ENCODE results near the gene FLT1. TPM values are rescaled to one million over a fixed set of nuclear protein-coding genes. Genes with fewer than 3 reads are reported as not detected.

FLT1 gene
- total RNA-seq, 2 donors from 2014 or later: 3.2 to 10.3 TPM

DNA sequence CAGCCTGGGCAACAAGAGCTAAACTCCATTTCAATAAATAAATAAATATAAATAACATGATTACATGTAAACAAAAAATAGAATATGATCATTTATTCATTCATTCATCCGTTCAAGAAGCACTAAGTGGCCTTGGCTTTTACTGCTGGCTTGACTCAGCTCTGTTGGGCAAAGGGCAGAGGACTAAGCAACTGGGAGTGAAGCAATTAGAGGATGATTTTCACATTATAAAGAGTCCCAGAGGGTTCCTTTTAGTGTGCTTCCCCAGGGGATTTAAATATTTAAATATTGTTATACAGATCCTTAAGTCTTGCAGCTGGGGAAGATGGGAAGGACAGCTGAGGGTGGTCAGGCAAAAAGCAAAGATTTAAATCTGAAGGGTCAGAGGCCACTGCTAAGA, 34.9 kb upstream of the FLT1 start:
- Mint-ChIP-seq H3K27ac (no peak overlapping the region), H3K27me3 (ENCODE audit: insufficient read depth) (peaks cover 30% of the 10 kb centered on the region), H3K36me3 (ENCODE audit: low read depth) (no peaks in the 10 kb centered on the region), H3K4me3 (no peak overlapping the region), H3K9me3 (peaks cover 2% of the 10 kb centered on the region), H3K4me1 (peaks cover 19% of the 10 kb centered on the region)
- no peak overlapping the region for H3K9ac ChIP-seq (ENCODE audit: extremely low read depth, low read length, poor library complexity, severe bottlenecking)
- H3K36me3 ChIP-seq (ENCODE audit: control insufficient read depth, insufficient read depth, low read length): no peaks in the 10 kb centered on the region
- TF ChIP-seq, protein P1, sequence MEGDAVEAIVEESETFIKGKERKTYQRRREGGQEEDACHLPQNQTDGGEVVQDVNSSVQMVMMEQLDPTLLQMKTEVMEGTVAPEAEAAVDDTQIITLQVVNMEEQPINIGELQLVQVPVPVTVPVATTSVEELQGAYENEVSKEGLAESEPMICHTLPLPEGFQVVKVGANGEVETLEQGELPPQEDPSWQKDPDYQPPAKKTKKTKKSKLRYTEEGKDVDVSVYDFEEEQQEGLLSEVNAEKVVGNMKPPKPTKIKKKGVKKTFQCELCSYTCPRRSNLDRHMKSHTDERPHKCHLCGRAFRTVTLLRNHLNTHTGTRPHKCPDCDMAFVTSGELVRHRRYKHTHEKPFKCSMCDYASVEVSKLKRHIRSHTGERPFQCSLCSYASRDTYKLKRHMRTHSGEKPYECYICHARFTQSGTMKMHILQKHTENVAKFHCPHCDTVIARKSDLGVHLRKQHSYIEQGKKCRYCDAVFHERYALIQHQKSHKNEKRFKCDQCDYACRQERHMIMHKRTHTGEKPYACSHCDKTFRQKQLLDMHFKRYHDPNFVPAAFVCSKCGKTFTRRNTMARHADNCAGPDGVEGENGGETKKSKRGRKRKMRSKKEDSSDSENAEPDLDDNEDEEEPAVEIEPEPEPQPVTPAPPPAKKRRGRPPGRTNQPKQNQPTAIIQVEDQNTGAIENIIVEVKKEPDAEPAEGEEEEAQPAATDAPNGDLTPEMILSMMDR (conservative IDR thresholded peaks at IDR 0.05): no peak
- no peak overlapping the region for H3K4me3 ChIP-seq (ENCODE audit: low read length)
- DNase-seq: no peak
- 38 to 50% methylated on average over 1 of the region's 1 CpG for WGBS, 2 experiments (ENCODE audit: insufficient coverage in 1 of 2, insufficient read length in 1 of 2)
- H3K27ac ChIP-seq (ENCODE audit: low read depth, low read length): no peak overlapping the region
- H3K27me3 ChIP-seq (ENCODE audit: control insufficient read depth, insufficient read depth, low read length, poor library complexity, severe bottlenecking): peaks cover 22% of the 10 kb centered on the region
- no peaks in the 10 kb centered on the region for H3K9me3 ChIP-seq (ENCODE audit: control insufficient read depth, low read length)
- no peaks in the 10 kb centered on the region for H3K4me1 ChIP-seq (ENCODE audit: control insufficient read depth, insufficient read depth, low read length)

DNA sequence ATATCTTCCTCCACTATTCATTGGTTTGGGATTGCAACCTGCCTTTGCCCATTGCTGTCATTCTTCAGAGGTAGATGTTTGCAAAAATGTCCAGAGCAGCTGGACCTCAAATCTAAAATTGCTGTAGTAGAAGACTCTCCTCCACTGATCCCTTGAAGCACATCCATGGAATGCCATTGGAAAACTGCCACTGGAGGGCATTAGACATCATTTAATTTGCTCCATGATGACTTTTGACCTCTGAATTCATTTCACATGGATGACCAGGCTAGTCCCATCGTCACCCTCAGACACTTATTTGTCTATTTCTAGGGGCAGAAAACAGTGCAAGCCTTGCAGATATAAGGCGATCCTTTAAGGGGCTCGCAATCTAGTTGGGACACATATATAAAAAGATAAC, 33.9 kb upstream of the FLT1 start:
- Mint-ChIP-seq H3K4me3 (no peak overlapping the region), H3K27ac (no peak overlapping the region), H3K27me3 (ENCODE audit: insufficient read depth) (peaks cover 21% of the 10 kb centered on the region), H3K36me3 (ENCODE audit: low read depth) (no peaks in the 10 kb centered on the region), H3K4me1 (peaks cover 19% of the 10 kb centered on the region), H3K9me3 (no peaks in the 10 kb centered on the region)
- 75 to 87% methylated on average over 1 to 3 of the region's 3 CpGs for WGBS, 2 experiments (ENCODE audit: insufficient coverage in 1 of 2, insufficient read length in 1 of 2)
- H3K4me1 ChIP-seq (ENCODE audit: control insufficient read depth, insufficient read depth, low read length): no peaks in the 10 kb centered on the region
- no peak overlapping the region for H3K27ac ChIP-seq (ENCODE audit: low read depth, low read length)
- no peak for DNase-seq
- H3K9ac ChIP-seq (ENCODE audit: extremely low read depth, low read length, poor library complexity, severe bottlenecking): no peak overlapping the region
- TF ChIP-seq, protein P1 (conservative IDR thresholded peaks at IDR 0.05): peak; percentile 42
- no peak overlapping the region for H3K4me3 ChIP-seq (ENCODE audit: low read length)
- H3K36me3 ChIP-seq (ENCODE audit: control insufficient read depth, insufficient read depth, low read length): no peaks in the 10 kb centered on the region
- H3K9me3 ChIP-seq (ENCODE audit: control insufficient read depth, low read length): no peaks in the 10 kb centered on the region
- peaks cover 19% of the 10 kb centered on the region for H3K27me3 ChIP-seq (ENCODE audit: control insufficient read depth, insufficient read depth, low read length, poor library complexity, severe bottlenecking)

DNA sequence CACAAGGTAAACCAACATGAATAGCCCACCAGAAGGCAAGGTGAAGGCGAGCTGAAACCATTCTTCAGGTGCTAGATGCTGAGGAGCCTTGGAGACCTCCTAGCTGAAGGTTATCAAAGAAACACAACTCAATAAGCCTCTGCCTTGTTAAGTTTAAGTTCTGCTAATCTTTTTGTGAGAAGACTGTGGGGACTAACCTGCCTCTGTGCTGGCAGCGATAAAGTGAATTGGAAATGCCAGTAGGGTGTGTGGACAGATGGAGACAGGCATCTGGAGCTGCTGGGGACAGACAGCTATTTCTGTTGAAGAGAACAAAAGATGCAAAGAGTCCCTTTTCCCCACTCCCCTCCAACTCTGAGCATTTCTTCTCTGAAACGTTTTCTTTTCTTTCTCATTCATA, 33.5 kb upstream of the FLT1 start:
- 93% methylated on average over 2 of the region's 3 CpGs; no CpG with 5 or more reads in 1 of the 2 experiments for WGBS, 2 experiments (ENCODE audit: insufficient coverage in 1 of 2, insufficient read length in 1 of 2)
- peaks cover 17% of the 10 kb centered on the region for H3K27me3 Mint-ChIP-seq (ENCODE audit: insufficient read depth)
- H3K27me3 ChIP-seq (ENCODE audit: control insufficient read depth, insufficient read depth, low read length, poor library complexity, severe bottlenecking): peaks cover 15% of the 10 kb centered on the region

More for the DNA sequence above, 33.5 kb upstream of the FLT1 start:
- no peak for DNase-seq
- Mint-ChIP-seq H3K27ac (no peak overlapping the region), H3K36me3 (ENCODE audit: low read depth) (no peaks in the 10 kb centered on the region), H3K4me3 (no peak overlapping the region), H3K9me3 (no peaks in the 10 kb centered on the region), H3K4me1 (peaks cover 19% of the 10 kb centered on the region)
- Histone ChIP-seq H3K4me3 (ENCODE audit: low read length) (no peak overlapping the region), H3K4me1 (ENCODE audit: control insufficient read depth, insufficient read depth, low read length) (no peaks in the 10 kb centered on the region), H3K9ac (ENCODE audit: extremely low read depth, low read length, poor library complexity, severe bottlenecking) (no peak overlapping the region), H3K36me3 (ENCODE audit: control insufficient read depth, insufficient read depth, low read length) (no peaks in the 10 kb centered on the region), H3K27ac (ENCODE audit: low read depth, low read length) (no peak overlapping the region), H3K9me3 (ENCODE audit: control insufficient read depth, low read length) (no peaks in the 10 kb centered on the region)
- TF ChIP-seq, protein P1 (conservative IDR thresholded peaks at IDR 0.05): no peak
